SK-N-SH treated with all-trans-retinoic acid at 6 μM for 48 hours (cell line): ENCODE measurements around the gene MYLK.

Source experiments
- ARNTL ChIP-seq: fragments of 450-650 bp; formaldehyde crosslinking; IDR thresholded peaks from 2 replicates; pipeline ENCODE4 v1.5.0; 2020; ENCODE audit warnings: low read depth, mild to moderate bottlenecking, moderate library complexity, borderline replicate concordance
- BACH2 ChIP-seq: fragments of 250-450 bp; sonication (Bioruptor Pico); IDR thresholded peaks from 2 replicates; pipeline ENCODE4 v1.9.0; 2021; ENCODE audit warnings: mild to moderate bottlenecking, borderline replicate concordance
- ESRRG ChIP-seq: fragments of 250-450 bp; sonication (Bioruptor Pico); IDR thresholded peaks from 2 replicates; pipeline ENCODE4 v1.6.1; 2021; ENCODE audit warnings: mild to moderate bottlenecking
- PATZ1 ChIP-seq: fragments of 250-450 bp; sonication (Bioruptor Pico); IDR thresholded peaks from 2 replicates; pipeline ENCODE4 v1.8.0; 2020; ENCODE audit warnings: mild to moderate bottlenecking, moderate library complexity, borderline replicate concordance
- POU6F1 ChIP-seq: fragments of 250-450 bp; sonication (Bioruptor Pico); IDR thresholded peaks from 2 replicates; pipeline ENCODE4 v1.8.0; 2021; ENCODE audit warnings: low read depth, mild to moderate bottlenecking, moderate library complexity, borderline replicate concordance
- ZC3H10 ChIP-seq: fragments of 250-450 bp; sonication (Bioruptor Pico); IDR thresholded peaks from 2 replicates; pipeline ENCODE4 v1.5.1; 2021; ENCODE audit warnings: mild to moderate bottlenecking, moderate library complexity
- ZNF8 ChIP-seq: fragments of 450-650 bp; formaldehyde crosslinking; IDR thresholded peaks from 2 replicates; pipeline ENCODE4 v1.5.0; 2020; ENCODE audit warnings: mild to moderate bottlenecking, moderate library complexity

GRCh38 chr3:123739754-123740153 lies 144.4 kb downstream of the MYLK start:
- TF ChIP-seq PATZ1 (no peak), ZC3H10 (CRISPR knock-in tag) (no peak), ARNTL (no peak), ESRRG (CRISPR knock-in tag) (no peak), ZNF8 (no peak), BACH2 (no peak), POU6F1 (no peak)
